A549 (cell line): Measurements from ENCODE around the gene PHGDH. TPM values are rescaled to one million over a fixed set of nuclear protein-coding genes. Genes with fewer than 3 reads are reported as not detected.

Experiments
- ATAC-seq, 2 experiments: fragments of 200-7000 bp in 1 of 2; fragments of >200 bp in 1 of 2; cut with Nextera tagmentation in 1 of 2; cut with Tn5 transposase in 1 of 2; 3 replicates each; pipeline versions ENCODE4 v1.8.0 to v1.9.1; 2018 to 2020; ENCODE audit warnings: mild to moderate bottlenecking in 1 of 2, moderate library complexity in 1 of 2
- CTCF ChIA-PET: fragments of 300-600 bp; sonication (Branson Sonifier 250); formaldehyde crosslinking; extraction: SDS; loops from one replicate; lab custom pipeline; 2021; ENCODE audit warnings: antibody characterized with exemption, inconsistent platforms; lab: Yijun Ruan, JAX
- POLR2A ChIA-PET: fragments of 350-600 bp; formaldehyde crosslinking; extraction: SDS; loops from one replicate; lab custom pipeline; 2021; ENCODE audit warnings: antibody characterized with exemption, inconsistent platforms; lab: Yijun Ruan, JAX
- DNase-seq, 2 experiments: peaks; one replicate each; pipeline versions ENCODE4 v3.0.0 to v3.0.0-alpha.2; 2011 to 2016; ENCODE audit warnings: low read depth in 1 of 2, low spot score in 1 of 2
- FAIRE-seq: peaks from 2 replicates; lab custom pipeline; 2011; peaks lifted over from hg19 to GRCh38; lab: Jason Lieb, UNC
- H3K27ac ChIP-seq, 2 experiments: fragments of >200 bp; sonication (Bioruptor Twin); formaldehyde crosslinking; 3 replicates each; pipeline ENCODE4 v1.5.1; 2016 to 2017
- H3K4me1 ChIP-seq: fragments of >200 bp; sonication (Bioruptor Twin); formaldehyde crosslinking; 3 replicates; pipeline ENCODE4 v1.6.1; 2016
- H3K4me2 ChIP-seq: fragments of >200 bp; sonication (Bioruptor Twin); formaldehyde crosslinking; 3 replicates; pipeline ENCODE4 v1.6.1; 2016
- H3K4me3 ChIP-seq: fragments of >200 bp; sonication (Bioruptor Twin); formaldehyde crosslinking; 3 replicates; pipeline ENCODE4 v1.5.1; 2016
- H3K9me3 ChIP-seq: fragments of >200 bp; sonication (Bioruptor Twin); formaldehyde crosslinking; 3 replicates; pipeline ENCODE4 v1.6.1; 2016
- CBX2 ChIP-seq: fragments of 200-600 bp; sonication (generic); IDR thresholded peaks from 2 replicates; pipeline ENCODE4 v1.6.1; 2016; ENCODE audit warnings: low read depth, mild to moderate bottlenecking, borderline replicate concordance
- CEBPB ChIP-seq, 2 experiments: fragments of >200 bp in 1 of 2; sonication (Bioruptor Twin) in 1 of 2; formaldehyde crosslinking in 1 of 2; IDR thresholded peaks; 2 replicates each; pipeline ENCODE4 v1.6.1; 2012 to 2016
- CHD4 ChIP-seq: fragments of 200-600 bp; sonication (generic); IDR thresholded peaks from 2 replicates; pipeline ENCODE4 v1.6.1; 2016; ENCODE audit warnings: antibody characterized with exemption, mild to moderate bottlenecking, borderline replicate concordance
- EHMT2 ChIP-seq: fragments of 200-600 bp; sonication (generic); IDR thresholded peaks from 2 replicates; pipeline ENCODE4 v1.6.1; 2016; ENCODE audit warnings: antibody characterized with exemption, low read depth, mild to moderate bottlenecking, moderate library complexity
- ELK1 ChIP-seq: fragments of 150-350 bp; IDR thresholded peaks from 2 replicates; pipeline ENCODE4 v1.6.1; 2014; ENCODE audit warnings: low read depth, mild to moderate bottlenecking, low read length
- HOXA7 ChIP-seq: fragments of 250-450 bp; sonication (Bioruptor Pico); IDR thresholded peaks from 2 replicates; pipeline ENCODE4 v1.5.0; 2020; ENCODE audit warnings: mild to moderate bottlenecking, moderate library complexity
- HOXB13 ChIP-seq: fragments of 250-450 bp; sonication (Bioruptor Pico); IDR thresholded peaks from 2 replicates; pipeline ENCODE4 v1.5.0; 2020; ENCODE audit warnings: low read depth, mild to moderate bottlenecking, moderate library complexity
- HOXB5 ChIP-seq: fragments of 250-450 bp; sonication (Bioruptor Pico); IDR thresholded peaks from 2 replicates; pipeline ENCODE4 v1.5.0; 2020; ENCODE audit warnings: mild to moderate bottlenecking, moderate library complexity
- JUNB ChIP-seq: fragments of >200 bp; sonication (Bioruptor Twin); formaldehyde crosslinking; IDR thresholded peaks from 2 replicates; pipeline ENCODE4 v1.6.1; 2016
- KDM1A ChIP-seq: fragments of 200-600 bp; sonication (generic); IDR thresholded peaks from 2 replicates; pipeline ENCODE4 v1.6.1; 2016; ENCODE audit warnings: low read depth, mild to moderate bottlenecking
- MAX ChIP-seq: IDR thresholded peaks from 2 replicates; pipeline ENCODE4 v1.6.1; 2012
- MAZ ChIP-seq: fragments of 150-350 bp; IDR thresholded peaks from 2 replicates; pipeline ENCODE4 v1.6.1; 2014; ENCODE audit warnings: antibody characterized with exemption, low read depth, low read length, borderline replicate concordance
- MYC ChIP-seq: IDR thresholded peaks from 2 replicates; pipeline ENCODE4 v1.6.1; 2012; ENCODE audit warnings: mild to moderate bottlenecking, inconsistent platforms, low read length, improper control_type of control experiment, borderline replicate concordance
- NFE2L2 ChIP-seq: fragments of 150-350 bp; conservative IDR thresholded peaks from 2 replicates; pipeline ENCODE4 v1.6.1; 2014; ENCODE audit warnings: low read length
- NPAS2 ChIP-seq: fragments of 250-450 bp; sonication (Bioruptor Pico); IDR thresholded peaks from 2 replicates; pipeline ENCODE4 v1.8.0; 2022; ENCODE audit warnings: mild to moderate bottlenecking, moderate library complexity, borderline replicate concordance
- RARB ChIP-seq: fragments of 250-450 bp; sonication (Bioruptor Pico); IDR thresholded peaks from 2 replicates; pipeline ENCODE4 v1.8.0; 2021; ENCODE audit warnings: mild to moderate bottlenecking, moderate library complexity
- RCOR1 ChIP-seq: fragments of 150-350 bp; IDR thresholded peaks from 2 replicates; pipeline ENCODE4 v1.6.1; 2014; ENCODE audit warnings: antibody characterized with exemption, low read length, low read depth
- SMC3 ChIP-seq: fragments of >200 bp; sonication (Bioruptor Twin); formaldehyde crosslinking; IDR thresholded peaks from 3 replicates; pipeline ENCODE4 v1.6.1; 2018; ENCODE audit warnings: inconsistent platforms
- TFCP2L1 ChIP-seq: fragments of 250-450 bp; sonication (Bioruptor Pico); IDR thresholded peaks from 2 replicates; pipeline ENCODE4 v1.5.0; 2021; ENCODE audit warnings: mild to moderate bottlenecking
- TP53 ChIP-seq: fragments of 250-450 bp; sonication (Bioruptor Pico); IDR thresholded peaks from 2 replicates; pipeline ENCODE4 v1.5.0; 2021; ENCODE audit warnings: mild to moderate bottlenecking, moderate library complexity
- USF2 ChIP-seq: fragments of 450-650 bp; IDR thresholded peaks from 2 replicates; pipeline ENCODE4 v1.6.1; 2014; ENCODE audit warnings: antibody characterized with exemption
- ZSCAN20 ChIP-seq: fragments of 250-450 bp; sonication (Bioruptor Pico); IDR thresholded peaks from 2 replicates; pipeline ENCODE4 v1.8.0; 2022; ENCODE audit warnings: mild to moderate bottlenecking, moderate library complexity
- WGBS: methylation state at CpG from one replicate; pipeline ENCODE4 v1.1.6; 2017; ENCODE audit errors: missing lambda C conversion rate; 5-methylcytosine and 5-hydroxymethylcytosine counted together
- polyA plus RNA-seq, 4 experiments: library from polyadenylated mRNA; depleted of rRNA in 3 of 4; stranded (reverse); fragments of >200 nt; fragmentation: RNase III in 1 of 4; extraction: RNeasy Plus Mini Kit Qiagen cat#74134 plus additional on column Dnase treatment in 1 of 4; gene quantifications; 2 replicates in 3 of 4; 3 replicates in 1 of 4; pipeline ENCODE4 v1.2.3, GENCODE V29; 2011 to 2017
- TF ChIP-seq, protein P1 (sequence below): fragments of 250-450 bp; sonication (Bioruptor Pico); IDR thresholded peaks from 2 replicates; pipeline ENCODE4 v1.5.0; 2020; ENCODE audit warnings: low read depth, mild to moderate bottlenecking, moderate library complexity

The PHGDH gene
- polyA plus RNA-seq, 2 of the 4 experiments (the other 2 are of a cell fraction) = 41.4 to 65.6 TPM

GRCh38 chr1:119748040-119748439, 36.3 kb downstream of the PHGDH start:
- CTCF ChIA-PET = interaction anchor here (1.1 to 1.3 kb wide), 2 partner anchors 10 to 72 kb away, joined by 3 read pairs; no protein-coding TSS in a partner anchor
- no peak for ATAC-seq
- Histone ChIP-seq H3K4me3 (no peak overlapping the region), H3K27ac (no peak overlapping the region), H3K4me1 (no peaks in the 10 kb centered on the region)
- no peak for DNase-seq
- WGBS = 44% methylated on average over 4 of the region's 4 CpGs
- no peak for FAIRE-seq
- POLR2A ChIA-PET = no interaction called here
- TF ChIP-seq CEBPB (IDR thresholded peaks at IDR 0.05) (no peak), USF2 (no peak), TP53 (CRISPR knock-in tag) (no peak), KDM1A (no peak), SMC3 (no peak), MAX (no peak), ZSCAN20 (CRISPR knock-in tag) (no peak), TFCP2L1 (CRISPR knock-in tag) (no peak), HOXB5 (CRISPR knock-in tag) (no peak), MYC (no peak)
- TF ChIP-seq, all 56 proteins: peak for 0
- H3K9me3 ChIP-seq = no peaks in the 10 kb centered on the region
- no peak overlapping the region for H3K4me2 ChIP-seq

DNA sequence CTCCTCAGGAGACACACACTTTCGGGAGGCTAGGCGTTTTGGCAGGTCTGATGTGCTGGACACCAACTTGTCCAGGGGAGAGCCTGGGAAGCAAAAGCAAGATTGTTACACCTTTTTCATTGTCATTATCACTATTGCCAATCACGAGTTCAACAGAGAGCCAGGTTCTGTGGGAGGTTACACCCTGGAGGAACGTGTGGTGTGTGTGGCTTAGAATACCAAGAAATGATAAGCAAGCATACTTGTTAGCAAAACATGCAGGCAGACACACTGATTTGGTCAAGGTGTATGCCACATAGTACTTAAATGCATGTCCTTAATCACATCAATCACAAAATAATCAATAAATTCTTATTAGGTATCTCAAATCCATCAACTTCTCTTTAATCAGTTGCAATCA, 40.9 kb downstream of the PHGDH start:
- Histone ChIP-seq H3K4me2 (no peak overlapping the region), H3K4me3 (no peak overlapping the region), H3K9me3 (no peaks in the 10 kb centered on the region), H3K27ac (no peak overlapping the region), H3K4me1 (no peaks in the 10 kb centered on the region)
- TF ChIP-seq, protein P1, sequence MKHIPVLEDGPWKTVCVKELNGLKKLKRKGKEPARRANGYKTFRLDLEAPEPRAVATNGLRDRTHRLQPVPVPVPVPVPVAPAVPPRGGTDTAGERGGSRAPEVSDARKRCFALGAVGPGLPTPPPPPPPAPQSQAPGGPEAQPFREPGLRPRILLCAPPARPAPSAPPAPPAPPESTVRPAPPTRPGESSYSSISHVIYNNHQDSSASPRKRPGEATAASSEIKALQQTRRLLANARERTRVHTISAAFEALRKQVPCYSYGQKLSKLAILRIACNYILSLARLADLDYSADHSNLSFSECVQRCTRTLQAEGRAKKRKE = no peak
- 50% methylated on average over 4 of the region's 4 CpGs for WGBS
- FAIRE-seq (no peak), DNase-seq (no peak), ATAC-seq (no peak)
- ChIA-PET POLR2A (no interaction called here), CTCF (interaction anchor here (1.0 to 2.9 kb wide), 2 partner anchors 9 to 28 kb away, joined by 3 to 10 read pairs; no protein-coding TSS in a partner anchor)

- Histone ChIP-seq H3K4me3 (no peak overlapping the region), H3K27ac (no peak overlapping the region), H3K4me1 (no peaks in the 10 kb centered on the region), H3K4me2 (no peak overlapping the region), H3K9me3 (no peaks in the 10 kb centered on the region)
- WGBS = 13% methylated on average over 3 of the region's 3 CpGs
- ATAC-seq (no peak), DNase-seq (no peak), FAIRE-seq (no peak)
- POLR2A ChIA-PET = no interaction called here
- TF ChIP-seq MAZ (no peak), CEBPB (IDR thresholded peaks at IDR 0.05) (no peak), JUNB (no peak), HOXA7 (CRISPR knock-in tag) (no peak), HOXB13 (no peak), USF2 (no peak), MAX (no peak), TFCP2L1 (CRISPR knock-in tag) (no peak), NFE2L2 (no peak), ELK1 (no peak), SMC3 (no peak), CHD4 (no peak), EHMT2 (no peak), RCOR1 (no peak), RARB (CRISPR knock-in tag) (no peak), CBX2 (no peak), NPAS2 (CRISPR knock-in tag) (no peak)
- CTCF ChIA-PET = no interaction called here
These were observed 46.9 kb downstream of the PHGDH start for GRCh38 chr1:119758584-119758983.
